ENCODE measurements around the gene IL4R.

Gene IL4R

DNA sequence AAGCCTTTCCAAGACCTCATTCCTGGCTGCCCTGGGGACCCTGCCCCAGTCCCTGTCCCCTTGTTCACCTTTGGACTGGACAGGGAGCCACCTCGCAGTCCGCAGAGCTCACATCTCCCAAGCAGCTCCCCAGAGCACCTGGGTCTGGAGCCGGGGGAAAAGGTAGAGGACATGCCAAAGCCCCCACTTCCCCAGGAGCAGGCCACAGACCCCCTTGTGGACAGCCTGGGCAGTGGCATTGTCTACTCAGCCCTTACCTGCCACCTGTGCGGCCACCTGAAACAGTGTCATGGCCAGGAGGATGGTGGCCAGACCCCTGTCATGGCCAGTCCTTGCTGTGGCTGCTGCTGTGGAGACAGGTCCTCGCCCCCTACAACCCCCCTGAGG, 49.5 kb downstream of the IL4R start:
- no peak for DNase-seq

DNA sequence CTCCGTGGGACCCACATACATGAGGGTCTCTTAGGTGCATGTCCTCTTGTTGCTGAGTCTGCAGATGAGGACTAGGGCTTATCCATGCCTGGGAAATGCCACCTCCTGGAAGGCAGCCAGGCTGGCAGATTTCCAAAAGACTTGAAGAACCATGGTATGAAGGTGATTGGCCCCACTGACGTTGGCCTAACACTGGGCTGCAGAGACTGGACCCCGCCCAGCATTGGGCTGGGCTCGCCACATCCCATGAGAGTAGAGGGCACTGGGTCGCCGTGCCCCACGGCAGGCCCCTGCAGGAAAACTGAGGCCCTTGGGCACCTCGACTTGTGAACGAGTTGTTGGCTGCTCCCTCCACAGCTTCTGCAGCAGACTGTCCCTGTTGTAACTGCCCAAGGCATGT, 50.0 kb downstream of the IL4R start:
- DNase-seq = no peak

DNA sequence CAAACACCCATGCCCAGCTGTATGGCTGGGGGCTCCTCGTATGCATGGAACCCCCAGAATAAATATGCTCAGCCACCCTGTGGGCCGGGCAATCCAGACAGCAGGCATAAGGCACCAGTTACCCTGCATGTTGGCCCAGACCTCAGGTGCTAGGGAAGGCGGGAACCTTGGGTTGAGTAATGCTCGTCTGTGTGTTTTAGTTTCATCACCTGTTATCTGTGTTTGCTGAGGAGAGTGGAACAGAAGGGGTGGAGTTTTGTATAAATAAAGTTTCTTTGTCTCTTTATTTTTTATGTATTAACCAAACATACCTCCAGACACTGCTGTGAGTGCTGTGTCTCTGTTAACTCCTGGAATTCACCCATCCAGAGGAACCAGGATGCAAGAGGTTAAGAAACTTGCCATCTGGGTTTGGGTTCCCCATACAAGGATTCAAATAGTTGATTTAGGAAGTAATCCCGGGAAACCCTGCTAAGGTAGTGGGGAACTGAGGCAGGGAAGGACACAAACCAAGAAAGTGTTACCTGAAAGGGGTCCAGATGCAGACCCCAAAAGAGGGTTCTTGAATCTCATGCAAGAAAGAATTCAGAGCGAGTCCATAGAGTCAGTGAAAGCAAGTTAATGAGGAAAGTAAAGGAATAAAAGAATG, 50.8 kb downstream of the IL4R start:
- DNase-seq = no peak

DNA sequence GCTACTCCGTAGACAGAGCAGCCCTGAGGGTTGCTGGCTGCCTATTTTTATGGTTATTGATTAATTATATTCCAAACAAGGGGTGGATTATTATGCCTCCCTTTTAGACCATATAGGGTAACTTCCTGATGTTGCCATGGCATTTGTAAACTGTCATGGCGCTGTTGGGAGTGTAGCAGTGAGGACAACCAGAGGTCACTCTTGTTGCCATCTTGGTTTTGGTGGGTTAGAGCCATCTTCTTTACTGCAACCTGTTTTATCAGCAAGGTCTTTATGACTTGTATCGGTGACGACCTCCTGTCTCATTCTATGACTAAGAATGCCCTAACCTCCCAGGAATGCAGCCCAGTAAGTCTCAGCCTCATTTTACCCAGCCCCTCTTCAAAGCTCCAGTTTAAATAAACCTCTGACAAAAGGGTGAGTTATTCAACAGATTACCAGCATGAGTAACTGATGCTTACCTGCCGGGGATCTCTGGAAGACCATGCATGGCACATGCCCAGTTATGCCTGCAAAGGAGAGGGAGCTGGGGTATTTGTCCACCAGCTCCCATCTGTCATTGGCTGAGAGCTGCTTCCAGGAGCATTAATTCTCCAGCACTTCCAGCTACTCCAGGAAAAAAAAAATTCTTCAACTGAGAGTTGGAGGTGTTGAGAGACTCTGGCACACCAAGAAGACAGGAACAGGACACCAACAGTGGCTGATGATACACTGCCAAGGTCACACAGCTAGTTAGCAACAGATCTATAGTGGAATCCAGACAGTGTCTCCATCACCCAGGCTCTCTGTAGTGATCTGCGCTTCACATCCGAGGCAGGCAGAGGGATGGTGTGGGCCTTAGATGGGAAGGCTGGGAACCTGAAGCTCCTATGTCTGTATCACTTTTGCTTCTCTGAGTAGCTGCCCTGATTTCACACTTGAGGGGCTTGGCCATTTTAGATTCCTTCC, 51.6 kb downstream of the IL4R start:
- no peak for DNase-seq

DNA sequence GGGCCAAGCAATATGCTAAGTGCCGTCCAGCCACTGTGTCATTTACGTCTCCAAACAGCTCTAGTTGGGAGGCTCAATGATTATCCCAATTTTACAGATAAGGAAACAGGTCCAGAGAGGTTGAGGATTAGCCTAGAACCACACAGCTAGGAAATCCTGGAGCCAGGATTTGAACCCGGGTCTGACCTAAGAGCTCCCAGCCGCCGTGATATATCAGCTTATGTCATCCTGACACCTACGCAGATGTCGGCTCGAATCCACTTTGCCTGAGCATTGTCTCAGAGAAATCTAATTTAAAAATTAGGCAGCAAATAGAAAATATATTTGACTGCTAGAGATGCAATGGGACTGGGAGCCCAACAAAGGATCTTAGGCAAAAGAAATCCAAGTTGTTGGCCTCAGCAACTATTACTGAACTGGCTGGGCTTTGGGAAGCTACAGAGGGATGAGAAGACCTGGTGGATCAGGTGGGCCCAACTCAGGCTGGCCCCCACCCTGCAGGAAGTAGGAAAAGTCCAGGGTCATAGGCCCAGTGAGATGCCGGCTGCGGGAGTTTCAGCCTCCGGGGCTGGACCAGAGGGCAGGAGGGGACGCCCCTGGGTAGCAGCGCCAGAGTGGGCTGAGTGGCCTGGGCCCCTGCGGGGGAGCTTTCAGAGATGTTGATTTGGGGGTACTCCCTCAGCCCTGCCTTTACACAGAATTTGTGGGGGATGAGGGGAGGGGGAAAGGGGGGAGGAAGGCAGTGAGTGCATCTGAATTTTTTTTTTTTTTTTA, 53.1 kb downstream of the IL4R start:
- DNase-seq = no peak

DNA sequence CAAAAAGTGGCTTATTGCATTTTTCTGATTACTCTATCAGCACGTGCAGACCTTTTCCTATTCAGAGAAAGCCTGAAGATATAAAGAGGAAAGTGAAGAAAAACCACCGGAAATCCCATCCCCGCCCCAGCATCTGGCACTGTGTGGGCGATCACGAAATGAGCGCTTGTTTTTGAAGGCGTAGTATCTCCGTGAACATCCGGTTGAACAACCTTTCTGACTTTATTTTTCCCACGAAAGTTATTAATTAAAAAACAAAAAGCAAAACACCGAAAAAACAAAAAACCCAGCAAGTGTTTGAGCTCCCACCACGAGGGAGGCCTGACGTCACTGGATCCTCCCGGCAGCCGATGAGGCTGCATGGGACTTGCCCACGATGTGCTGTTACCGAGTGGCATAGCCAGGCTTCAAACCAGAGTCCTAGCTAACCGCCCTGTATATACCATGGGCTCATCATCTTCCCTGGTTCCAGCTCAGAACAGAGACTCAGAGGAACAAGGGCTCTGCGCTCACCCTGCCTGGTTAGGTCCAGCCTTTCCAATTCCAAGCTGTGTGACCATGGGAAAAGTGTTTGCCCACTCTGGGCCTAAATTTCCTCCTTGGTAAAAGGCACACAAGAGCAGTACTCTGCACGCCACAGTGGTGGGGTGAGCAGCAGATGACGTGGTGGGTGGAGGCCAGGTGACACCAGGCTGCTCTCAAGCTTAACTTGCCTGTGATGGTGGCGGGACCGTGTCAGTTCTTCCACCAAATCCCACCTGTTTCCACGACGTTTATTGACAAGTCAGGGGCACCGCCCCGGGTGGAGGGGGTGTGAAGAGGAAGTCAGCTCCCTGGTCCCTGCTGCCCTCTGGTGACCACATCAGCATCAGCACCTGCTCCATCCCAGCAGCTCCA, 53.9 kb downstream of the IL4R start:
- peak; percentile 63 to 83 (median 74) for DNase-seq

DNA sequence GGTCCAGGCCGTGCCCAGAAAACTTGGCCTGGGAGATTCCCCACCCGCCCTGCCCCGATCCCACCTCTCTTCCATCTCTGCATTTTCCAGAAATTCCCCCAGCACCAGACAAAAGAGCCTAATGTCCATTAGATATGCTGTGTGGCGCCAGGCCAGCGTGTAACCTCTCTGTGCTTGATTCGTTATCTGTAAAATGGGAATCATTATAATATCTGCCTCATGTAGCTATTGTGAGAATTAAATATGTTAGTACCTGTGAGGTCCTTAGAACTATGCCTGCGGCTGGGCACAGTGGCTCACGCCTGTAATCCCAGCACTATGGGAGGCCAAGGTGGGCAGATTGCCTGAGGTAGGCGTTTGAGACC, 54.6 kb downstream of the IL4R start:
- no peak for DNase-seq

DNA sequence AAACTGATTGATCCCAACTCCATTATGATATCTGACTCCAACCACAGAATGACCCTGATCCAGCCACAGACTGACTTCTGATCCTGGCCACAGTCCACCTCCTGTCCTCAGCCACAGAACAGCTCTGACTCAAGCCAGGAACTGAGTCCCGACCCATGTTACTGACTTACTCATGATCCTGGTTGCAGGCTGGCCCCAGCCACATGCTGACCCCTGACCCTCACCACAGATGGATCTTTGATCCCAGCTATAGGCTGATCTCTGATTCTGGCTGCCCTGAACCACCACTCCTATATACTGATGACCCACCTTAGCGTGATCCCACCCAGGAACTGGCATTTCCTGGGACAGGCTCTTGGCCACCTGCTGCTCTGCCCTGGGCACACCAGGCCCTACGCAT, 56.0 kb downstream of the IL4R start:
- DNase-seq = no peak

DNA sequence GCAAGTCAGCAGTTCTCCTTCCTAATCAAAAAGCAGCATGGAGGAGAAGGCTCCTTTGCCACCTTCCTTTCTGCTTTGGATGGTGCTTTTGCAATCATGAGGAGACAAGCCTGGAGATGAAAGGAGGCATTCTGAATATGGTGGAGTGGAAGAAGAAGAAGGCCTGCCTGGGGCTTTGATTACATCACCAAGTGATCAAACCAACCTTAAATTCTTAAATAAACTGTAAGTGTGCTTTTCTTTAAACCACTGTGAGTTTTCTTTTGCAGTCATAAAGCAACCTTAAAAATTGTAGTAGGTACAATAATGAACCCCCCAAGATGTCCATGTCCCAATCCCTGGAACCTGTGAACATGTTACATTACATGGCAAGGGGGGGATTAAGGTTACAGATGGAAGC, 56.5 kb downstream of the IL4R start:
- DNase-seq = no peak

DNA sequence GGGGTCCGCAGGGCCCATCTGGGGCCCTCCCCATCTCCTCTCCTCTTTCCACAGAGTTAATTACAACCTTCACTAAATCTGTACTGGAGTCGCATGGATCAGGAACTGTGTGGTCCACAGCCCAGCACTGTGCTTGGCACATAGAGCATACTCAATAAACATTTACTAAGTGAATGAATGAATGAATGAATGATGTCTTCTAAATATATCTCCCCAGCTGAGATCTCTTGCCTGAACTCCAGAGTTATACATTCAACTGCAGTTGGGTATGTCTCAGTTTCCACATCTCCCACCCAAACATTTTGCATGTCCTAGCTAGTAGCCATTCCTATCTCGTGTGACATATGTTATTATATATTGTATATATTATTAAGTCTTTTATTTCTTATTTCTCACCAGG, 59.5 kb downstream of the IL4R start:
- no peak for DNase-seq

DNA sequence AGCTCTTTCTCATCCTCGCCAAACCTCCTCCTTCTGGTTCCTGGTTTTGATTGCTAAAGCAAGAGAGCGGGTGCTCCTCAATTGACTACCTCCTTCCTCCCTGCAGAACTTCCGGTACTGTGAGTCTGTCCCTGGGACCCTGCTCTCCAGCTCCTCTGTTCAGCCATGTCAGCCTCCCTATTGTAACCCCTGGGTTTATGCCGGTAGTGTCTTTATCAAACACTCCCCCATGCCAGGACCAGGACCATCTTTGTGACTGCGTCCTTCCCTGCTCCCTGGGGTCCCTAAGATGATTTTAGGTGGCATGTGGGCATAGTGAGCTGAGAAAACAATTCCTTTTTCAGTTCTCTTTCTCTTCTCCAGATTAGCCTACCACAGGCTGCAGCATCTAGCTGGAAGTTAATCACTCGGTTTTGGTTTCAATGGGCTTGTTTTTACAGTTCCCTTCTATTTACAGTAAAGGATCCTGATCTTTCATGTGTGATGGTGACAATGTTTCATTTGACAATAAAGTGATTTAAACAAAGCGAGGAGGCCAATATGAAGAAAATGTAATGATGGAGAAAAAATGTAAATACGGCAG, 60.5 kb downstream of the IL4R start:
- no peak for DNase-seq

DNA sequence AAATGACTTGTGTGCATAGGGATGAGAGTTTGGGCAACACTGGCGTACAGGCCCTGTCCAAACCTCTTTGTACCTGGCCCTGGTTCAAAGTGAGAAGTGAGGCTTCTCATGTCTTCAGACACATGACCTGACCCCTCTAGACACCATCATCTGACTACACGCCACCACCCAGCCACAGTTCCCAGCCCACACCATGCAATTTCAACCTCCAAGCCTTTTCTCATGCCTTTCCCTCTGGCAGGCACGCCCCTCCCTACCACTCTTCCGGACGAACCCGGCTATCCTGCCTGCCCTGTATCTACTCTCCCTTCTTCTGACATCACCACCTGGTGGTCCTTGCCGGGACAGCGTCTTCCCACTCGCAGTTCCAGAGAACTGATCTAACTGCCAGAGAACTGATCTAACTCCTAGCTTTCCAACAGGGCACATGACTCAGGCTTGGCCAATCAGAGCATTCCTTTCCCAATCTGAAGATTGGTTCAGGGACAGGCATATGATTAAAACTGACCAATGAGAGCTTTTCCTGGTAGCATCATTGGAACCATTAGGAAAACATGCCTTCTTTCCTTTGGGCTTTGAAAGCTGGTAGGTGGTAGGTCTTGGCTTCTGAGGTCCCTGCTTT, 61.1 kb downstream of the IL4R start:
- peak in 1 of 4 experiments; percentile 16 for DNase-seq

DNA sequence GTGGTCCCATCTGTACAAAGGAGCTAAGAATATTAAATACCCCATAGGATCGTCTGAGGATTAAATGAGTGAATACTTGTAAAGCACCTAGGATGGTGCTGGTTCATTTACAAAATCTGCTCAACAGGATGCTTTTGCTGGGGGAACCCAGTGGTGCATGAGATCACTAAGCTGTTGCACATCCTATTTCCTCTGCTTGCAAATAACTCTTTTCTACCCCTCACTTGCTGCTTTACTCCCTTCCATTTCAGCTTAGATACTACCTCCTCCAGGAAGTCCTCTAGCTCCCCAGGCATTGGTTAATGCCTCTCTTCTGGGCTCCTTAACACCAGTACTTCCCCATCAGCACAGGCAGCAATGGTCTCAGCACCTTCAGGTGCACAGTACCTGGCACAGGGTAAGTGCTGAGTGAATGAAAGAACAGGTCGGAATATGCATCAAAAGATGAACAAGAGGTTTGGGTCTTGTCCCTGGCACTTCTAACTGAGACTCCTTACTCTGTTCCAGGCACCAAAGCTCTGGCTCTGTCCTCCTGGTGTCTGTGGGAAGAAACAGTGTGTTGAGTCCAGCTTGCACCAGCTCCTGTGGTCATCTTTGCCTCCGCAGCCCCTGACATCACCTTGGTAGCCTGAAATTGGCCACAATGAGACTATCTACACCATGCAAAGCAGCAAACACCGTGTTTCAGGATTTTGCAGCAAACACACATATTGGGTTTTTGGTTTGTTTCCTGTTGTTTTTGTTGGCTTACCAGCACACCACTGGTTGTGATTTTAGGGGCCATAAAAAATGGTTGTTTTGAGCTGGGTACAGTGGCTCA, 64.1 kb downstream of the IL4R start:
- no peak for DNase-seq

DNA sequence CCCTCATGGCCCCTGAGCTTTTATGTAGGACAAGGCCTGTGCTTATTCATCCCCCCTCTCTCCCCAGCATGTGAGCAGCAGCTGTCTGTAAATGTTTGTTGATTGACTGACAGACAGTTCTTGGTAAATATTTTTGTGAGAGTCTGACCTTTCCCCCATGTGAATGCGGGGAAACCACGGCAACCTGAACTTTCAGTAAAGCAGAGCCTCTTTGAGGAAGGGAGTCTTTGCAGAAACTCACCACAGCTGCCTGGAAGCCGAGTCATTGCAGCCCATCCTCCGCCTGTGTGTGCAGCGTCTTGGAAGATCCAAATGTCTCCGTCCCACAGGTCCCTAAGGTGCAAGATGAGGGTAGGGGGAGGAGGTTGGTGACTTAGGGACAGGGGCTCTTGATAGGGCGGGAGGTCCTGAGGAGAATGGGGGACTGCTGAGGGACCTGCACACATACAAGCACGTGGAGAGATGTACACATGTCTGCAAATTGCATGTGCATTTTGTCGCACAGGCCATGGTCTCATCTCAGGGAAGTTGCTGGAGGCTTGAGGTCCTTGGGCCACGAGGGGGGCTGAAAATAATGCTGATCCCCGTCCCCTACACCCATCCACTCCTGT, 65.2 kb downstream of the IL4R start:
- DNase-seq = no peak

DNA sequence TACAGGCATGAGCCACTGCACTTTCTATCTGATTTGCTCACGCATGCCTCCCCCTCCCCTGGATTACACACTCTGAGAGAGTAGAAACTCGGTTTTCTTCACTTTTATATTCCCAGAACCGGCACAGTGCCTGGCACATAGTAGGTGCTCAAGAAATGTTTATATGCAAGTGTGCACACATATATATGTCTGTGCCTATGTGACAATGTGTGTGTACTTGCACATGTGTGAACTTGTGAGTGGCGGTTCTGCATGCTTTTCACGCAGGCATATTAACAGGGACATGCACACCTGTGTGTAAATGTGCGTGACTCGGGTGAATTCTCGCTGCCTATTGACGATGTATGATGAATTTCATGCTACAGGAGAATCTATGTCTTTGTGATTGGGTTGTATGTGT, 66.1 kb downstream of the IL4R start:
- no peak for DNase-seq

DNA sequence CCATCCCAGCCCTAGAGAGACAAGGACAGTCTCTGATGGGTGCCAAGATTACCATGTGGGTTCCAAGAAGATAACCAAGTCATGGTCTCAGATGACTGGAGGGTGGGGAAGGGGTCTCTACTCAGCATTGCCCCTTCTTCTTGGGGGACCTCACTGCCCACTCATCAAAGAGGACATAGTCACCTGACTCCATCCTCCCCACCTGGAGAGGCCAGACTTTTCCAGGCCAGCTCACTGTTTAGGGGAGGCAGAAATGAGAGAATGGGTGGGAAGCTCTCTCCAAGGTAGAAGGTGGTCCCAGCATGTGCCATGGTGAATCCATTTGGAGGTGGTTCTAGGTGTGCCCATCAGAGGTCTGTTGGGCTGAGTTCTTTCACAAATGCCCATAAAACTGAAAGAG, 67.5 kb downstream of the IL4R start:
- no peak for DNase-seq

DNA sequence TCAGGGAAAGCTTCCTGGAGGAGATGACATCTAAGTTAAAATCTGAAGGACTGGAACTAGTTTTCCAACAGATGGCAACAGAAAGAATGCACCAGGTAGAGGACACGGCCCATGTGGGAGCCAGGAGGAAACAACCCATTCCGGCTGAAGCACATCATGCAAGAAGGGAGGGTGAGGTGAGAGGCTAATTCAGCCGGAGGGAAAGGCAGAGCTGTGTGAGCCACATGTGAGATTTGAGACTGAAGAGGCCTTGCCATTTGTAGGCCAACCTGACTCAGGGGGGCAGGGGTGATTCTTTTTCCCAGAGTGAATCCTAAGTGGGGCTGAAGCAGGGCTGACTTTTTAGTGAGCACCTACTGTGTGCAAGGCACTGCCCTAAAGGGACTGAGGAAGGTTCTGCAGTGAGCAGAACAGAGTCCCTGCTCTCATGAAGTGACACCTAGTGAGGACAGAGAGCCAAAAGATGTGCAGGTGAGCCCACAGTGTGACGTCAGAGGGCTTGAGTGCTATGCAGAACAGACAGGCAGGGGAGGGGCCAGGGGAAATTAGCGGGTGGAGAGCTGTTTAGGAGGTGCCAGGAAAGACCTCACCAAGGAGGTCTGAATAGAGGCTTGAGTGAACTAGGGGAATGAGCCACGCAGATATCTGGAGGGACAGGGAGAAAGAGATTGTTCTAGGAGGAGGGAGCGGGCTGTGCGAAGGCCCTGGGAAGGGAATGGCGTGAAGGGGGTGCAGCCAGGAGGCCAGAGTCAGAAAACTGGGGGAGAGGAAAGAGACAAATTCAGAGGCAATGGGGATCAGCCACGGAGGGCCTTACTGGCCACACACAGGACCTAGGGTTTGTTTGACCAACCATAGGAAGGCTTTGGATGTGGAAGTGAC, 68.4 kb downstream of the IL4R start:
- DNase-seq = no peak

DNA sequence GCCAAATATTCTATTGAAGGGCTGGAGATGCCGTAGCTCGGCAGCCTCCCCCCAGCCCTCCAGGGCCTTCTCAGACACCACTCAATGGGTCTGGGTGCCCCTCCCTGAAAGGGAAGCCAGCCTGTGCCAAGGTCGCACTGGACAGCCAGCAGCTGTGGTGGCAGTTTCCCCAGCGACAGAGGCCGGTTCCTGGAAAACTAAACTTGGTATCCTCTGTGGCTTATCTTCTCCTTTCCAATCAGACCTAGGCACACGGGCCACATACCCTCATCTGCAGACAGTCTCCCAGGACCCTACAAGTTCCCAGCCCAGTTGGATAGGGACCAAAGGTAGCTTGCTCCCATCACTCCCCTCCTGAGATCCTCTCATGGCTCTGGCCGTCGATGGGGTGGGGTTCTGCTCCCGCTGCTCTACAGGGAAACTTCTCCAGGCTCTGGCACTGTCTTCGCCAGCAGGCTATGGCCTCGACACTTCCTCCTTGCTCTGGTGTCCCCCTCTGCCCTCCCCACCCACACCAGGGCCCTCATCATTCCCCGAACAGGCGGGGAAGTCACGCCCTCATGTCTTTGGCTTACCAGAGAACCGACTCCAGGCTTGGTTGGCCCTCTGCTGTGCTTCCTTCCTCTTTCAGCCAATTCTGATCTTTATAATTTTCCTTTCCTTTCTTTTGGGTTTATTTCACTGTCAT, 69.9 kb downstream of the IL4R start:
- no peak for DNase-seq

DNA sequence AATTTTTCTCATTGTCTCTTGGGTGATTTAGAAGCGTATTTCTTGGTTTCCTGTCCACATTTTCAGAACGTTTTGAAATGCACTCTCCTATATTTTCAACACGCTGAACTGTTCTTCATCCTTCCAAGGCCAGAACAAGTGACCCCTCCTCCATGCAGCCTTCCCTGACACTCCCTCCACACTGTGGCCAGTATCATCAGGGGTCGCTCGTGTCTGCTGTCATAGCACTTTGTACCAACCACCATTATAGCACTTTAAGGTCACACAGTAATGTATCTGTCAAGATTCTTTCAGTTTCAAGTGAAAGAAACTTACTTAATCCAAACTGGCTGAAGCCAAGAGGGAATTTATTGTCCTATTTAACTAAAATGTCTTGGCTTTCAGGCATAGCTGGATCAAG, 70.7 kb downstream of the IL4R start:
- no peak for DNase-seq
